A673 (cell line): ENCODE results near the gene TCFL5.

ENCODE experiments used
- EZH2 ChIP-seq: fragments of 200-600 bp; sonication (generic); IDR thresholded peaks from 2 replicates; pipeline ENCODE4 v1.6.1; 2017; ENCODE audit warnings: borderline replicate concordance, low read depth, mild to moderate bottlenecking, mixed read lengths, antibody characterized with exemption, low read length; ENCODE audit not compliant: poor library complexity, severe bottlenecking
- TF ChIP-seq, protein P1 (sequence below): fragments of 300-800, 200-600 bp; sonication (generic); conservative IDR thresholded peaks from 2 replicates; pipeline ENCODE4 v1.5.1; 2017; ENCODE audit warnings: low read depth, mild to moderate bottlenecking, antibody characterized with exemption, low read length, moderate library complexity, mixed read lengths

DNA sequence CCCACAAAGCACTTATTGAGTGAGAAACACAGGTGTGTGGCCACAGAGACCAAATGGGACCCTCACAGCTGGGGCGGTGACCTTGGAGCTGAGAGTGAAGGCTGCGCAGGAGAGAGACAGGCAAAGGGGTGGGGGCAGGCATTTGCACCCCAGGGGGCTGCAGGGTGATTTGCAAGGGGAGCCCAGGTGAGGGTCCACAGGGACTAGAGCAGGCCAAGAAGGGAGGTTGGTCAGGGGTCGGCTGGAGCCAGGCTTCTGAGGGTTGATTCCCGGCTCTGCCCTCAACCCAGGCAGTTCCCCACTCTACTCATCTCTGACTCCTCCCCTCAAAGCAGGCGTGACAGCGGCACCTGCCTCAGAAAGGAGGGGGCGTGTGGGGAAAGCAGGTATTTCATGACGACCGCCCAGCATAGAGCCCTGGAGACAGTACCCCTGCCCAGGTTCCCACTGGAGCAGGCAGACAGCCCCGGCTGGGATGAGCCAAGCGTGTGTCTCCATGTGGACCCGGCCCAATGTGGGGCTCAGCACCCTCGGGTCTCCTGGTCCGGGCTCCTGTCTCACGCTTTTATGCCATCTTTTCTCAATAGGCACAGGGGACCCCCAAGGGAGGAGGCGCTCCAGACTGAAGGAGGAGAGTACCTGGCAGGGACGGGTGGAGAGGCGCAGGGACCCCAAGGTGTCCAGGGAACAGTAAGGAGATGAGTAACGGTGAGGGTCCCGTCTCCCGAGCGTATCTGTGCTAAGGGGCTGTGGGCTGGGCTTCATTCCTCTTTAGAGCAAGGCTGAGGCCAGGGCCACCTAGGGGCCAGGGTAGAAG, 68.5 kb downstream of the TCFL5 start:
- TF ChIP-seq, protein P1, sequence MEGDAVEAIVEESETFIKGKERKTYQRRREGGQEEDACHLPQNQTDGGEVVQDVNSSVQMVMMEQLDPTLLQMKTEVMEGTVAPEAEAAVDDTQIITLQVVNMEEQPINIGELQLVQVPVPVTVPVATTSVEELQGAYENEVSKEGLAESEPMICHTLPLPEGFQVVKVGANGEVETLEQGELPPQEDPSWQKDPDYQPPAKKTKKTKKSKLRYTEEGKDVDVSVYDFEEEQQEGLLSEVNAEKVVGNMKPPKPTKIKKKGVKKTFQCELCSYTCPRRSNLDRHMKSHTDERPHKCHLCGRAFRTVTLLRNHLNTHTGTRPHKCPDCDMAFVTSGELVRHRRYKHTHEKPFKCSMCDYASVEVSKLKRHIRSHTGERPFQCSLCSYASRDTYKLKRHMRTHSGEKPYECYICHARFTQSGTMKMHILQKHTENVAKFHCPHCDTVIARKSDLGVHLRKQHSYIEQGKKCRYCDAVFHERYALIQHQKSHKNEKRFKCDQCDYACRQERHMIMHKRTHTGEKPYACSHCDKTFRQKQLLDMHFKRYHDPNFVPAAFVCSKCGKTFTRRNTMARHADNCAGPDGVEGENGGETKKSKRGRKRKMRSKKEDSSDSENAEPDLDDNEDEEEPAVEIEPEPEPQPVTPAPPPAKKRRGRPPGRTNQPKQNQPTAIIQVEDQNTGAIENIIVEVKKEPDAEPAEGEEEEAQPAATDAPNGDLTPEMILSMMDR, result no peak
- no peak for TF ChIP-seq EZH2
